ENCODE data around the gene COL19A1.

Gene COL19A1

DNA sequence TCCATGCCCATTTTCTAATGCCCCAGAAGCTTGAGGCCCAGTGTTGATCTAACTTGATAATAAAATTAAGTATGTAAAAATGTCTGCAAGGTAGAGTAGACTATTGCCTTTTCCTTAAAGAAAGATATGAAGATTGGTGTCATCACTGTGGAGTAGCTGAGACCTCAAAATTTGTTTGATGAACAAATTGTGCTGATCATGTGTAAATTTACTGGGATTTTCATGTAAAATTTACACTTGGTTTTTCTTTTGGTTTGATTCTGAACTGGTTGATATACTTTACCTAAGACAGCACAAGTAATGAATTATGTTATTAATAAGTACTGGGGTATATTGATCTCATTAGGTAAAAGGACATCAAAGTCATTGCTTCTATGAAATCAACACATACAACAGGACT, 207.3 kb downstream of the COL19A1 start:
- no peak for DNase-seq

DNA sequence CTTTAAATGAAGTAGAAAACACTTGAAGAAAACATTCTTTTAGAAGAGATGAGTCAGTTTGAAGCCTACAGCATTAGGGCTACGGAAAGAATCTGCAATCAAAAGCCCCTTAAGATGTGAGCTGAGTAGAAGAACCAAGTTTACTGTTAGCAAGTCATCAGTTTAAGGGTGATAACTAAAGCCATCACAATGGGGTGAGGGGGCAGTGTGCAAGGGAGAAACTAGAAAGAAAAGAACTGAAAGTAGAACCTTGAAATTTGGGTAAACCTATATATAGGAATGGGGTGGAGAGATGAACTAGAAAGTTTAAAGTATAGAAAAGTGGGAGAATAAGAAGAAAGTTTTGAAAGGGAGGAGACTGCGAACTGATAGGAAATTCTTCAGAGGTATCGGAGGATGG, 212.9 kb downstream of the COL19A1 start:
- no peak for DNase-seq

DNA sequence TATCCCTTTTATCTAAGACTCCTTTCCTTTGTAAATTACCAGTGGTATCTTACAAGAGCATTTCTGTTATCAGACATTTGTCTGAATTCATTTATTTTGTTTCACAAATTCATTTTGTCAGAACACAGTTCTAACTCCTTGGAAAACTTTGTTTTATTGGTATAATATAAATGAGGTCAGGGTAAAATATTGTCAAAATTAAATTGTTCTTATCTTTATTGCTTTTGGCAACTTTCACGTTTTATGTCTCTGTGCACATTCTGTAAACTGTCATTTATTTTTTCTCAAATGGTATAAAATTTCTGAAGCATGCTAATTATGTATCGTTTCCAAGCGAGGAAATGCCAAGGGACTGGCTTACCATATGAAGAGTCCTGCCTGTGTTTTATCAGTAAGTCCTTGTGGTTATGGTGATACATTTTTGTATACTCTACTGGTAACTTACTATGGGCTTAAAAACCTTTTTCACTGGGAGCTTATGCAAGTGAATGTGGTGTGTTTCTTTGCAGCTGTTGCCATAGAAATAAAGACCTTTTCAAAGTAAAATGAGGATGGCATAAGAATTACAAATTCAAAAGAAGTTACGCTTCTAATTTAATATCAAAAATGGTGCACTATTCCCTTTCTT, 214.2 kb downstream of the COL19A1 start:
- DNase-seq = no peak

DNA sequence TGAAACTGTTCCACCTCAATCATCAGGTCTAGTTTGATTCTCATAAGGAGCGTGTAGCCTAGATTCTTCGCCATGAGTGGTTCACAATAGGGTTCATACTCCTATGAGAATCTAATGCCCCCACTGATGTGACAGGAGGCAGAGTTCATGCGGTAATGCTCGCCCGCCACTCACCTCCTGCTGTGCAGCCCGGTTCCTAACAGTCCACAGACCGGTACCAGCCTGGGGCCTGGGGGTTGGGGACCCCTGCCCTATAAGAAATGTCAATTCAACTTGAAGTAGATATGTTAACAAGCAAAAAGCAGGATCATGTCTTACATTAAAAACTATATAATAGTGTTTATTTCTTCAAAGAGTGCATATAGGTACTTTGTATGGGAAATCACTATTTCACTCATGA, 216.5 kb downstream of the COL19A1 start:
- DNase-seq = no peak

DNA sequence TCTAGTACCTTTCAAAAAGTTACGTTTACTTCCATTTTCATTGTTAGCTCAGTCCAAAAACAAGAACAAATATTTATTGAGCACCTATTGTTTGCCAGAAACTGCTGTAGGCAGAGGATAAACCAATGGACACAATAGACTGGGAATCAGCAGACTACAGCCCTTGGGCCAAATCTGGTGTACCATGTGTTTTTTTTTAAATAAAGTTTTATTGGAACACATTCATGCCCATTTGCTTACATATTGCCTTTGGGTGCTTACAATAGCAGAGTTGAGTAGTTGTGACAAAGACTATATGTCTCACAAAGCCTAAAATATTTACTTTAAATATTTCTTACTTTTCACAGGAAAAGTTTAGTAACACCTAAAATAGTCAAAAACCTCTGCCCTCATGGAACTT, 220.4 kb downstream of the COL19A1 start:
- no peak for DNase-seq

DNA sequence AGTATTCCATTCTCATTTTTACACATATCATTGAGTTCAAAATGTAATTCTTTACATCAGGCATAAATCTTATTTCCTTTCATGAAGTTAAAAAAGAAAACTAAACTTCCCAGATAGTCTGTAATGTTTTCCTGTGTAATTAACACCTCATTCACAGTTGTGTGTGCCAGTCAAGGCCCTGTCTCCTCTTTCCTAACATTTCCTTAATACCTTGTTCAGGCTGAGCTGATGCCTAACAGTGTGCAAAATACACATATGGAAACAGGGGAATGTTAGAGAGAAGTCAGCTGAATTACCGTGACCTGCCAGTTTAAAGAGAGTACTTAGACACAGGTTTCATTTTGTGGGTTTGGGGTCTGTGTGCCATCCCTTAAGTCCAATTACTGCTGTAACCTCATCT, 227.8 kb downstream of the COL19A1 start:
- no peak for DNase-seq

DNA sequence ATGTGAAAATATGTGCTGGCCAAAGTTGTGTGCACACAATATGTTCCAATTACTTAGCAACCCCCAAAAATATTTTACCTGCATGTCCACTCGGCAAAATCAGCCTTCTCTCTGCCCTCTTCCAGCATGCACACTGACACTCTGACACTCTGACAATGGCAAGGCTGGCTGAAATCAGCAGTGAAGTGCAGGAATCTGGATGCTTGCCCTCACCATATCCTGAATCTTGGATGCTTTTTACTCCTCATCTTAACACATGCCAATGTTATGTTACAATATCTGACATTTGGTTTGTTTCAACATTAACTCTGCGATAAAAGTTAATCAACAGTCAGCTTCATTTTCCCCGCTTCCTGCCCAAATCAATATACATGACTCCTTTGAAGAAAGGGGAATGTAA, 233.4 kb downstream of the COL19A1 start:
- no peak for DNase-seq

DNA sequence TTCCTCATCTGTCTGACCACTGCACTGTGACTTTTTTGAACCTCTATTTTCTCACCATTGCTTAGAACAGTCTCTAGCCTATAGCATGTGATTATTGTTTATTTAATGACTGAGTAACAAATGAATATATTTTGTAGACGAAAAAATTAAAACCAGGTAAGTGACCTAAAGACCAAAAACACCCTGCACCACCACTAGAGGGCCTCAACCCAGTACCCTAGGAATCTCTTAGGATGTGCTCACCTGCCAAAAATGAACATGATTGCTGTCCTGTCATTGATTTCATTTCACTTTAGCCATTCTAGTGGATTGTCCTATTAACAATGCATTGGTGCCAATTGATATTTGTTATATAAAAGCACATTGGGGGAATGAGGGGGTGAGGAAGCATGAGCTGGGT, 237.4 kb downstream of the COL19A1 start:
- DNase-seq = no peak

DNA sequence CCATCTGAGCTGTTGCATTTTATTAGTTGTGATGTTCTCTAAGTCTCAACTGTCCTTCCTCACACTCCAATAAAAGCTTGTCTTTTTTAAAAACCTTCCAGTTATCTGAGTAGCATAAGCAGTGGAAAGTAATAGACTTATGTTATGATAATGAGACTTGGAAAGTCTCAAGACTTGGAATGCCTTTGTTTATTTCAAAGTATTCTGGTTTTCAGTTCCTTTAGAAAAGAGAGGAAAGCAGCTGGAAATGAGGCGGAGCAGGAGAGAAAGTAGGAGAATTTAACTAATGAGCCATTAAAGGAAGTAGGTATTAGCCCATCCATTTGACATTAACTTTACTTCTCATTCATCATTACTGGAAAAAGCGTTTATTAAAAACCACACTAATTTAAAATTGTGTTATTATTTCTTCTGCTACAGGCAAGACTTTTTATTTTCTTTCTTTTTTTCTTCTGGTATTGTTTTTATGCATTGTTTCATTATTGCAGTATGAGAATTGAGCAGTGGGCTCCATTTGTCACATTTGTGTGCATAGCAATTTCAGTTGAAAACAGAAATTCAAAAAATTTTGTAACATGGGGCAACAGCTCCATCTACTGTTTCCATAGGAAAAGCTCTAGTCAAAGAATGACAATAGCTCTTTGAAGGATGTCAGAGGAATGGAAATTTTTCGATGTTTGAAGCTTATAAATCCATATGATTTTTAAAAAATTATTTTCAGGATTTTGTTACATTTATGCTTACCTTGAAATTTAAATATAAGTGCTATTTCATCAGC, 241.7 kb downstream of the COL19A1 start:
- no peak for DNase-seq

DNA sequence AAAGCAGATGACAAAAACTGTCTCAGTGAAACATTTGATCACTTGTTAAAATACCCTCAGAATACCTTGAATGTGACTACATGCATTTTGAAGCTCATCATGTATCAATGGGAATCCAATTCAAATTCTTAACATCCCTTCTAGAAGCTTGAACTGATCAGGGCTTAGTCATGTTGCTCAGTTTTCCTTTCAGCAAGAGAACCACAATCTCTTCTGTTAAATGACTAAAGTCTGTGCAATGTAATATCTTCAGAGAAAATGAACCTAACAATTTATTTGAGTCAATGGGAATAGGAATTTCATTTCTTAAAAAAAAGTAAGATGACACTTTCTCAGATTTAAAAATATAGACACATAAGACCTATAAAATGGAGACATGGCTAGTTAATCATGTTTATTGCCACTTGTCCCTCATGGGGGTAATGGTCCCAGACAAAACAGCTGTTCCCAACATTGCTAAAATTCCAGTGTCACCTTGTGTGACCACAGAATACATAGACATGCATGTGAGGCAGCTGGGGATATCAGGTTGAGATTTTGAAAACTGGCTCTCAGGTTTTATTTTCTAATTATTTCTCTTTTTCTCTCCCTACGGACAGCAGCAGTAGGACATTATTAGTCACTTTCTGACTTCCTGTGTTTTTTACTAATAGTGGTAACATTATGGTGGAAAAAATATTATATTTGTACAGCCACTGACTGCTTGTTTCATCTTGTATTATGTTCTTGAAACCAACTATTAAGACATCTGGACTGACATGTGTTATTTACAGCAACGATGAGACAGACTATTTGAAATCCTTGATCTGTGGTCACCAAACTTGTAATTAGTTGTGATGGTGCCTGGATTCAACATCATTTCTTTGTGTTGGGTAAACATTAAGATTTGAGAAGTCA, 244.0 kb downstream of the COL19A1 start:
- no peak for DNase-seq

DNA sequence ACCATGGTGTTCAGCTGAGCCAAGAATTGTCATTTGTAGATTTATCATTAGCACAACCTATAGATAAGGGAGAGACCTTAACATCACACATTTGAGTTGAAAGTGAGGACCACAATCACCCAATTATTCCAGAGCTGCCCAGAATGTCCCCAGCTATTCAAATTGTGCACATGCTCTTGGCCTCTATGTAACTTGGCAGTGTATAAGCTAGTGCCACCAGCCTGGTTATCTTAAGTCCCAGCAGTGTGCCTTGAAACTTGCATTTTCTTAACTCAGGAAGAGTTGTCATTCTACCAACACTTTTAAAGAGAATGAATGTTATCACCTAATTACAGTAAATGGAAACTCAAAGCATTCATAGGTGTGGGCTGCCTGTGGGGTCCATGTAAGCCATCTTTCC, 245.4 kb downstream of the COL19A1 start:
- DNase-seq = no peak

DNA sequence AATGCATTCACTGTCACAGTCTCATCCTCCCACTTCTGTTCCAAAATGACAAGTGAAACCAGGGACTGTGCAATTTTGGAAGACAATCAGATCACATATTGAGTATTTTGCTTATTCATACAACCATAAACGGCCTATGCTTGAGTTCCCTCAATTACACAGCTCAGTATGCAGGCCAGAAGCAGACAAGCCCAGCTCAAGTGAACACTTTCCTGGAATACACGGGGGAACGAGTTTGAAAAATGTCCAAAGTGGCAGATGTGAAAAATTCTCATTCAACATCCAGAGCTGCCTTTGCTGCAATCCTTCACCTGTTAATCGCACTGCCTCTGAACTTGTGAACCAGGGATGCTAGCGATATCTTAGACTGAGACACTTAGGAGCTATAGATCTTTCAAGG, 246.4 kb downstream of the COL19A1 start:
- no peak for DNase-seq

DNA sequence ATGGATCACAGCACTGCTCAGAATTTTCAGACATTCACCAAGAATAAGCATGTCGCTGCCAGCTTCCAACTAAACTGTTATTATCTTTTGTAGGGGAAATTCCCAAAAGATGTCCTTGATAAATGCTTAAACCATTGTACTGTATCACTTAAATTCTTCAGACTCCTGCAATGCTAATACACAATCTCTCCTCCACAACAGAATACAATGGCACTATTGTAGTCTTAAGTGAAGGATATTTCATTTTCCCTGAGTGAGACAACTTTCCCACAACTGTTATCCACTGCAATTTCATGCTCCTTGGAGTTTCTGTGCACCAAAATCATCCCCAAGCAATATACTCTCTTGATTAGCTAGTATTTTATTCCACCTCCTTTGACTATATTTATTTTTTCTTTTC, 246.8 kb downstream of the COL19A1 start:
- DNase-seq = no peak

DNA sequence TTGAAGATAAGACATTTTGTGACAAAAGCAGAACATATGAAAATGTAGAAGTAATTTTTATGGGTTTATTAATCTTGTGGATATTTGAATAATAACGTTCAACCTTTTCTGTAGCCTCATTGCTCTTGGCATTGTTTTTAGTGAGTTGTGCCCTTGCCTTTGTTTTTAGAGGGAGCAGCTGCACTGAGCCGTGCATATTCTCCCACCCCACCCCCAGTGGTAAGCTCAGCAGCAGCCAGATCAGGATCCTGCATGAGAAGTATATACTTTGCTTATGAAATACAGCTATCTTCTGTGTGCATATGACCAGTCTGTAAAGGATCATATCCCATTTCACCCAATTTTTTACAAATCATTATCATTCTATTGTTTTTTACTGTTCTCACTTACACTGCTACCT, 252.3 kb downstream of the COL19A1 start:
- no peak for DNase-seq

DNA sequence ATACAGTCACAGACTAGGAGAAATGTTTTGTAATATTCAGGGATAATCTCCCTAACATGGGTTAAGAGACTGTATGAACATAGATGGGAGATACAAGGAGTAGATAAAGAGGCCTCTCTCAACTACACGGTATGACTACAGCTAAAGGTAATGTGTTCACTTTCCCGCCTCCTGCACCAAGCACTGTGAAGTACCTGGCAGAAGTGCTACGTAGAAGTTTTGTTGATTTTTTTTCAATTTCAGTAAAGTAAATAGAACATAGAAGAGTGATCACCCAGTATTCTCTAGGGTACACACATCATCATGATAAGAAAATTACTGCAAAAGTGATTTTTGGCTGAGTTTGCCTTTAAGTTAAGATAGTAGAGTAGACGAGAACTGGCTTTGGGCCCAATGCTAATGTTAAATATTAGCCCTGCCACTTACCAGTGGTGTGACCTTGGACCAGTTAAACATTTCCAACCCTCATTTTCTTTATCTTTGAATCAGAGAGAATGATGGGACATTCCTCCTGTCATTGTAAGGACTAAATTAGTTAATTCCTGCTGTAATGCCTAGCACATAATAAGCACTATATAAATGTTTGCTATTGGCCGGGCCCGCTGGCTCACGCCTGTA, 253.0 kb downstream of the COL19A1 start:
- no peak for DNase-seq

DNA sequence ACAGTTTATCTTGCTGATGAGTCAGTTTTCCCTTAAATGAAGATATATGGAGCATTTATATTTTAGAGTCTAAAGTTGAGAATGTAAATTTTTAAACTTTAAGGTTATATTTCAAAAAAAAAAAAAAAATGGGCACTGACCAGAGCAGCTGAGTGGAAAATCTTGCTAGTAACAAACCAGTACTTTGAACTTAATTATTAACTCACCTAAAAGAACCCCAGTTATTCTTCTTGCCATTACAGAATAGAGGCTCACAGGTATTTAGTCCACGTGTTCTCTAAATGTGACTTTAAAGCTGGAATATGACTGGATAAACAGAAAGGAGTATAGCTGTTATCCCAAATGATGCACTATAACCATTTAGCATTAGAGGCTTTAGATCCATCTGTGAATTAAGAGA, 258.1 kb downstream of the COL19A1 start:
- DNase-seq = no peak

DNA sequence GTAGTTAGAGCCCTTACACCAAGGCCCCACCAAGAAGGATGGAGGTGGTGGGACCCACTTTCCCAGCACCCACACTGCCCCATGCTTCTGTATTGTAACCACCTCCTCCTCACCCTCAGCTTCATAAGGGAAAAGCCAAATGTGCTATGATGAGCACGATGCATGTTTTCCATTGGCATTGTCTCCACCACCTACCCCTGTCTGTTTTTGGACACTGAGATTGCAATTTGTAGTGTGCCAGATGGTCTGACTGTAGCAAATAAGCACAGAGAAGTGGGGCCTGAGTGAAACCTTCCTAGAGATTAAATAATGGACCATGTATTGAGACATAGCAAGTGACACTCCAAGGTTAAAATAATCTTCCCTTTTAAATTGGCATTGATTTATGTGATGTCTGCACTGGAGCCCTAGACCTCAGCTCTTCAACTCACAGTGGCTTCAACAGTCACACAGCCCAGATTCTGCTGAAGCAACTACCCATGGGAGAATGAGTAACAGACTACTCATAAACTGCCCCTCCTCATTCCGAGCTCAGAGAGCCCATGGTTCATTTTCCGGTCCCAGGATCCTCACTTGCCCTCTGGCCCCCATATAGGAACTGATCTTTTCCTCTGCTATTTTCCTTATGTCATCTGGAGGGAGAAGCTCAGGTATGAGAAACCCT, 258.7 kb downstream of the COL19A1 start:
- DNase-seq = no peak

DNA sequence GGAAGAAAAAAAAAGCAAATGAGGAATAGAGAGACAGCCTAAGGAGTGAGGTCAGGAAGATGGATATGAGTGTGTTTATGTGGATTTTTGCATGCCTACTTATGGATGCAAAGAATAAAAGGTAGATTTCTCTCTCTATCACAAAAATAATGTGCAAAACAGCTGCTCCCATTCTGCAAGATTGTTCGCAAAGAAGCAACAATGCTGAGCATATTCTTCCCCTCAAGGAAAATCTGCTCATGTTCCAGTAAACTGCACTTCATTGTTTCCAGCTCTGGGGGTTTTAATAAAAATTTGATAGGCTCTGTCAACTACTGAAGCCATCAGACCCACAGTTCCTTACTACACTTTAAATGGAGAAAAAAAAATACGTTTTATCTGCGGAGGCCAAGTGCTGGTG, 259.2 kb downstream of the COL19A1 start:
- DNase-seq = no peak

DNA sequence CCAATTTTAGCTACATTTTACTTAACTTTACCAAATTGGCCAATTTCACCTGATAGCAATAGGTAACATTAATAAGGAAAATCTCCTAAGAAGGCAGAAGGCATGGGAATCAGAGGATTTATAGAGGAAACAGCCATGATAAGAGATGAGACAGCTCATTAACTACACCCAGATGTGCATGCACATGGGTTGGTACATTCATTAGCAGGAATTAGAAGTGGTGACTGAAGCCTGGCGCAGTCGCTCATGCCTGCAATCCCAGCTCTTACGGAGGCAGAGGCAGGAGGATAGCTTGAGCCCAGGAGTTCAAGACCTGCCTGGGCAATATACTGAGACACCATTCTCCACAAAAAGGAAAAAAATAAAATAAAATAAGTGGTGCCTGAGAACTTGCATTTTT, 263.0 kb downstream of the COL19A1 start:
- DNase-seq = no peak

DNA sequence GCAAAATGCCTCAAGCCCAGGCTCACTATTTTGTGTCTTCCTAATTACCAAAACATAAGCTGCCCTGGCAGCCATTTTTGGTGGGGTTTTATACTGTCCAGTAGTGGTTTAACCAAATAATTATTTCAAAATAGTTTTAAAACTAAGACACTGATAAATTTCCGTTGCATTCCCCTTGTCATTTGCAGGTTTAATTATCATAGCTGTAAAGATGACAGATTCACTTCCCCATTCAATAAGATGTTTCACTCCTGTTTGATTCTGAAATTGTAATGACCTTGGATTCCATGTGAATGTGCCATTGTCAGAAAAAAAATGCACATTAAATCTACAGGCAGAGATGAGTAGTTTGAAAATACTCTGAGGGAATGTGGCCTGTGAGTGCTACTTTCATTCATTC, 264.5 kb downstream of the COL19A1 start:
- no peak for DNase-seq

DNA sequence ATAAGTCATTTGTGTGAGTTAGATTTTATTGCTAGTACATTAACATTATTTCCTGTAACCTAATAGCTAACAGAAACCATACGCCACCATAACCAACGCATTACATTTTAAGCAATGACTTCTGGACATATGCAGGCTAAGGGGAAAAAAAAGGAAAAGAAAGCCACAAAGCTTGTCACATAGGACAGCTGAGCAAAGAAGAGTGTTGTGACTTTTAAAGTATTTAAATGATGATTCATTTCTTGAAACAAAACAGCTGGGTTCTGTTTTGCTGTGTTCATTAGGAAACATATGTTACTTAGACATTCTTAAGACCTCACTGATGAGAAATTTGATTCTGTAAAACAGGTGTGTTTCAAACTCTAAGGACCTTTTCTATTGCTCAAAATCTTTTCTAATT, 265.2 kb downstream of the COL19A1 start:
- no peak for DNase-seq

DNA sequence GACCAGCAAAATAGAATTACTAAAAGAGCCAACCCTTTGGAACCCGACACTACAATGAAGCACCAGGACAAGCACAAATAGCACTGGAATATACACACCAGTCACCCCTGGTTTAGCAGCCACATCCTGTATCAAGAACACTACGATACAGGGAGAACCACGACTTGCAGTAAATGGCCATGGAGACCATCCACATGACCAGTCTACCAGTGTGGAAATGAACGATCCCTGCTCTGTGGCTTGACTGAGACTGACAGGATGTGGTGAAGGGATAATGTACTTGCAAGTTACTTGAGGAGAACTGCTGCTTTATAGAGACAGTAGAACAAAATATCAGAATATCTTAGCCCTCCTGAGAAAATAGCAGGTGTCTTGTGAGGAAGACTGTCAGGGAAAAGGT, 266.9 kb downstream of the COL19A1 start:
- no peak for DNase-seq

DNA sequence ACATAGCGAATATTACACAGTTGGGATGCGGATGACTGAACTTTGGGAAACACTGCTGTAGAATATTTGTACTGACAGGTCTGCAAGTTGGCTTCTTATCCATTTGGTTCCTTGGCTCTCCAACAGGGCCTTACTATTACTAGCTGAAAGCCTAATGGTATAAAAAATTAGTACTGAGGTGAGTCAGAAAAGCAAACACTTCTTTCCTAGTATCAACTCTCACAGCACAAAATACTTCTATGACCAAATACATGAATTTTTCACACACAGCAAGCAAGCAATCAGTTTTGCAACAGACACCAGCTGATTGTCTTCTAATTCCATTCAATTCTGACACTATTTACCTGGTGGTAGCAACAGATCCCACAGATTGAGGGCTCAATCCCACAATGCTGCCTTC, 268.2 kb downstream of the COL19A1 start:
- DNase-seq = no peak

All from activated CD4-positive, CD25-positive, alpha-beta regulatory T cell treated with anti-CD3 and anti-CD28 coated beads, Interleukin-2, amount 50 U/mL, for 72 hours (primary cell).